HG02798 (cell line): Measurements from ENCODE around the gene TNFRSF6B.

ENCODE experiments used
- ATAC-seq: cut with Tn5 transposase; IDR thresholded peaks from one replicate; pipeline ENCODE4 v1.9.1; 2021; ENCODE audit warnings: mild to moderate bottlenecking; ENCODE audit not compliant: unreplicated experiment, poor library complexity

The TNFRSF6B gene

GRCh38 chr20:63744574-63745423, 48.3 kb downstream of the TNFRSF6B start:
- no peak for ATAC-seq

GRCh38 chr20:63745424-63745805, 49.0 kb downstream of the TNFRSF6B start:
- ATAC-seq, result no peak

- ATAC-seq, result no peak
Measured at GRCh38 chr20:63745961-63746731, 49.7 kb downstream of the TNFRSF6B start.

- ATAC-seq, result no peak
Measured at GRCh38 chr20:63746751-63747315, 50.4 kb downstream of the TNFRSF6B start.

- ATAC-seq, result no peak
Measured at GRCh38 chr20:63747622-63748069, 51.2 kb downstream of the TNFRSF6B start.
